ENCODE data around the gene USP28. TPM values are rescaled to one million over a fixed set of nuclear protein-coding genes. Genes with fewer than 3 reads are reported as not detected.

The USP28 gene
- polyA plus RNA-seq, 1 experiment = 22.6 TPM

GRCh38 chr11:113838005-113838404 is 37.4 kb downstream of the USP28 start:
- CTCF ChIA-PET = interaction anchor here (1.3 to 1.6 kb wide), 2 partner anchors 41 to 65 kb away, joined by 3 read pairs; partner anchors contain the start of gene ZW10
- TF ChIP-seq CTCF (IDR thresholded peaks at IDR 0.05; ENCODE audit: insufficient read depth, low read depth, low read length) = no peak
- no peaks in the 10 kb centered on the region for H3K27me3 ChIP-seq (ENCODE audit: control insufficient read depth, insufficient read depth, low read length)
- no peak for DNase-seq (ENCODE audit: low read depth)
- H3K4me3 ChIP-seq (ENCODE audit: low read depth, low read length) = no peak overlapping the region
- POLR2A ChIA-PET = no interaction called here
- peaks cover 5% of the 10 kb centered on the region for H3K36me3 ChIP-seq (ENCODE audit: control insufficient read depth, insufficient read depth, low read length)

- POLR2A ChIA-PET = no interaction called here
- CTCF ChIA-PET = no interaction called here
- no peak for DNase-seq (ENCODE audit: low read depth)
- H3K36me3 ChIP-seq (ENCODE audit: control insufficient read depth, insufficient read depth, low read length) = peaks cover 5% of the 10 kb centered on the region
- no peak for TF ChIP-seq CTCF (IDR thresholded peaks at IDR 0.05; ENCODE audit: insufficient read depth, low read depth, low read length)
- no peak overlapping the region for H3K4me3 ChIP-seq (ENCODE audit: low read depth, low read length)
- H3K27me3 ChIP-seq (ENCODE audit: control insufficient read depth, insufficient read depth, low read length) = no peaks in the 10 kb centered on the region
These were observed 40.1 kb downstream of the USP28 start for GRCh38 chr11:113835306-113835705.

DNA sequence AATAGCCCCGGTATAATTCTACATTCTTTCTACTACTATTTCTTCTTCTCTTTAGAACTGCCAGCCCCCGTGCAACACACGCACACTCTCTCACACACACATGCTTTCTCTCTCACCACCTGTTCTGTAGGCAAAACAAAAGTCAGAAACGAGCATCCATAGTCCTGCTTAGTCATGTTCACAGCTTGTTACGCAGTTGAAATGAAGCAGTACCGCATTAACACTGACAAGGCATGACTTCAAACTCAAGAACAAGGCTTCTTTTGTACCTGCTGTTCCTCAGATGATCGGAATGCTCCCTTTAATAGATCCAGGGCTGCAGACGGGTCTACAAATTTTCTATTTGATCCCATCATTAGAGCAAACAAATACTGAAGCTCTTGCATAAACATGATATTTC is 42.2 kb downstream of the USP28 start:
- Histone ChIP-seq H3K36me3 (ENCODE audit: control insufficient read depth, insufficient read depth, low read length) (peaks cover 4% of the 10 kb centered on the region; the same call in 1 of the 2 replicates), H3K4me3 (ENCODE audit: low read depth, low read length) (no peak overlapping the region), H3K27me3 (ENCODE audit: control insufficient read depth, insufficient read depth, low read length) (no peaks in the 10 kb centered on the region)
- TF ChIP-seq CTCF (IDR thresholded peaks at IDR 0.05; ENCODE audit: insufficient read depth, low read depth, low read length) = no peak
- ChIA-PET CTCF (interaction anchor here (1.3 to 1.7 kb wide), 3 partner anchors 9 to 428 kb away, joined by 3 to 4 read pairs (median 3); no protein-coding TSS in a partner anchor), POLR2A (no interaction called here)
- no peak for DNase-seq (ENCODE audit: low read depth)

DNA sequence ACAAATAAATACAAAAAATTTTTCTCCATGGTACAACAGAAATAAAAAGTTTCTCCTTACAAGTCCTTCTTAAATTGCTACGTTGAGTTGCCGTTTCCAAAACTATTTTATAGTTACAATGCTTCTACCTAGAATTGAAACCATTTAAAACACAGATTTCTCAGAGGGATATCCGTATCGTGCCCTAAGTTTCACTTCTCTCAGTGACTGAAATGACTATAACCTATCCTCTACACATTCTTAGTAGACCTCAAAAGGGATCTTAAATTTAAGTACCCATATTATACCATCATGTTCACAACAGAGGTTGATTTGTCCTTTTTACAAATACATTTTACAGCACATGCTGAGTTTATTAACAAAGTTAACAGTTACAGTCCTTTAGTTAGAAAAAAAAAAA is 44.1 kb downstream of the USP28 start:
- TF ChIP-seq CTCF (IDR thresholded peaks at IDR 0.05; ENCODE audit: insufficient read depth, low read depth, low read length) = no peak
- ChIA-PET POLR2A (no interaction called here), CTCF (interaction anchor here (1.1 kb wide), 1 partner anchor 26 kb away, joined by 3 read pairs; no protein-coding TSS in a partner anchor)
- H3K36me3 ChIP-seq (ENCODE audit: control insufficient read depth, insufficient read depth, low read length) = peaks cover 2% of the 10 kb centered on the region
- no peaks in the 10 kb centered on the region for H3K27me3 ChIP-seq (ENCODE audit: control insufficient read depth, insufficient read depth, low read length)
- DNase-seq (ENCODE audit: low read depth) = no peak
- H3K4me3 ChIP-seq (ENCODE audit: low read depth, low read length) = no peak overlapping the region

DNA sequence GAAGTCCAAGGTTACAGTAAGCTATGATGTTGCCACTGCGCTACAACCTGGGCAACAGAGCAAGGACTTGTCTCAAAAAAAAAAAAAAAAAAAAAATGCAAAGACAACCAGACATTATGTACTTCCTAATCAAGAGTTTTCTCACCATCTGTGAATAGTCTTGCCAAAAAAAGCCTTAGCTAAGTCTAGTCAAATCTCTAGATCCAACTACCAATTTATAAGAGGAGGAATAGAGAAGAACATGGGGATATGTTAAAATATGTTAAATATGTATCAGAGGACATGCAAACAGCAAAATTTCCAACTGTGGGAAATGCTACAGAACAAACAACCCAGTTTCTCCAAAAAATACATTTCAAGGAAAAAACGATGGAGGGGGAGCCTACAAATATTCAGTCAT is 45.6 kb downstream of the USP28 start:
- Histone ChIP-seq H3K4me3 (ENCODE audit: low read depth, low read length) (no peak overlapping the region), H3K36me3 (ENCODE audit: control insufficient read depth, insufficient read depth, low read length) (peaks cover 1% of the 10 kb centered on the region; the same call in 1 of the 2 replicates), H3K27me3 (ENCODE audit: control insufficient read depth, insufficient read depth, low read length) (no peaks in the 10 kb centered on the region)
- DNase-seq (ENCODE audit: low read depth) = no peak
- no peak for TF ChIP-seq CTCF (IDR thresholded peaks at IDR 0.05; ENCODE audit: insufficient read depth, low read depth, low read length)
- CTCF ChIA-PET = no interaction called here
- POLR2A ChIA-PET = no interaction called here

All from BJ (cell line).